OCI-LY3 (cell line): ENCODE measurements around the gene SLC45A3.

Experiments used
- H2AFZ ChIP-seq: fragments of 200-600, 300-600 bp; shearing (Covaris generic); 2 replicates; pipeline ENCODE4 v1.6.0; 2014; ENCODE audit warnings: antibody characterized with exemption, low read depth, low read length
- H3K27ac ChIP-seq: fragments of 200-600, 300-600 bp; sonication (generic); 2 replicates; pipeline ENCODE4 v1.5.1; 2014; ENCODE audit warnings: mild to moderate bottlenecking, low read length, moderate library complexity, mixed read lengths
- H3K27me3 ChIP-seq: fragments of 200-600, 300-600 bp; sonication (generic); 2 replicates; pipeline ENCODE4 v1.6.1; 2014; ENCODE audit warnings: low read depth, low read length, mixed read lengths
- H3K36me3 ChIP-seq: fragments of 200-600, 300-600 bp; sonication (generic); replicated peaks from 2 replicates; pipeline ENCODE3; 2014; ENCODE audit warnings: low read depth, low read length, mixed read lengths
- H3K4me1 ChIP-seq: fragments of 300-600, 200-600 bp; sonication (generic); 2 replicates; pipeline ENCODE4 v1.6.1; 2014; ENCODE audit warnings: low read length, mixed read lengths
- H3K4me2 ChIP-seq: fragments of 200-600, 300-600 bp; sonication (generic); 2 replicates; pipeline ENCODE4 v1.6.1; 2014; ENCODE audit warnings: low read length, mixed read lengths
- H3K4me3 ChIP-seq: fragments of 300-600, 200-600 bp; sonication (generic); 2 replicates; pipeline ENCODE4 v1.5.1; 2014; ENCODE audit warnings: antibody characterized with exemption, mild to moderate bottlenecking, low read length, moderate library complexity
- H3K79me2 ChIP-seq: fragments of 300-600, 200-600 bp; shearing (Covaris generic); 2 replicates; pipeline ENCODE4 v1.6.1; 2014; ENCODE audit warnings: mild to moderate bottlenecking, low read length, mixed read lengths
- H3K9ac ChIP-seq: fragments of 300-600, 200-600 bp; shearing (Covaris generic); 2 replicates; pipeline ENCODE4 v1.6.0; 2014; ENCODE audit warnings: mild to moderate bottlenecking, low read length, moderate library complexity
- H3K9me3 ChIP-seq: fragments of 200-600, 300-600 bp; shearing (Covaris generic); 2 replicates; pipeline ENCODE4 v1.6.1; 2014; ENCODE audit warnings: low read length, mixed read lengths; ENCODE audit not compliant: insufficient read depth
- H4K20me1 ChIP-seq: fragments of 200-600, 300-600 bp; sonication (generic); 2 replicates; pipeline ENCODE4 v1.6.1; 2016; ENCODE audit warnings: low read length, mixed read lengths; ENCODE audit not compliant: insufficient read depth
- CTCF ChIP-seq: fragments of 200-600, 300-600 bp; sonication (generic); IDR thresholded peaks from 2 replicates; pipeline ENCODE4 v1.5.1; 2014; ENCODE audit warnings: antibody characterized with exemption, low read length, low read depth
- EZH2phosphoT487 ChIP-seq: fragments of 200-600 bp; shearing (Covaris generic); IDR thresholded peaks from 2 replicates; pipeline ENCODE4 v1.6.1; 2018; ENCODE audit warnings: antibody characterized with exemption, mixed run types, low read depth

SLC45A3 gene

GRCh38 chr1:205672395-205672889 is 7.9 kb downstream of the SLC45A3 start:
- TF ChIP-seq EZH2phosphoT487 (no peak), CTCF (no peak; the same call in none of the 2 replicates)
- H3K36me3 ChIP-seq, result no peaks in the 10 kb centered on the region
- H3K27me3 ChIP-seq, result no peaks in the 10 kb centered on the region
- no peaks in the 10 kb centered on the region for H3K9me3 ChIP-seq
- no peak overlapping the region for H3K4me3 ChIP-seq
- no peak overlapping the region for H3K9ac ChIP-seq
- H4K20me1 ChIP-seq, result no peaks in the 10 kb centered on the region
- peak overlapping the region; percentile 94 for H3K4me2 ChIP-seq
- no peak overlapping the region for H2AFZ ChIP-seq
- H3K27ac ChIP-seq, result no peak overlapping the region
- peaks cover 38% of the 10 kb centered on the region for H3K79me2 ChIP-seq
- H3K4me1 ChIP-seq, result peaks cover 56% of the 10 kb centered on the region

DNA sequence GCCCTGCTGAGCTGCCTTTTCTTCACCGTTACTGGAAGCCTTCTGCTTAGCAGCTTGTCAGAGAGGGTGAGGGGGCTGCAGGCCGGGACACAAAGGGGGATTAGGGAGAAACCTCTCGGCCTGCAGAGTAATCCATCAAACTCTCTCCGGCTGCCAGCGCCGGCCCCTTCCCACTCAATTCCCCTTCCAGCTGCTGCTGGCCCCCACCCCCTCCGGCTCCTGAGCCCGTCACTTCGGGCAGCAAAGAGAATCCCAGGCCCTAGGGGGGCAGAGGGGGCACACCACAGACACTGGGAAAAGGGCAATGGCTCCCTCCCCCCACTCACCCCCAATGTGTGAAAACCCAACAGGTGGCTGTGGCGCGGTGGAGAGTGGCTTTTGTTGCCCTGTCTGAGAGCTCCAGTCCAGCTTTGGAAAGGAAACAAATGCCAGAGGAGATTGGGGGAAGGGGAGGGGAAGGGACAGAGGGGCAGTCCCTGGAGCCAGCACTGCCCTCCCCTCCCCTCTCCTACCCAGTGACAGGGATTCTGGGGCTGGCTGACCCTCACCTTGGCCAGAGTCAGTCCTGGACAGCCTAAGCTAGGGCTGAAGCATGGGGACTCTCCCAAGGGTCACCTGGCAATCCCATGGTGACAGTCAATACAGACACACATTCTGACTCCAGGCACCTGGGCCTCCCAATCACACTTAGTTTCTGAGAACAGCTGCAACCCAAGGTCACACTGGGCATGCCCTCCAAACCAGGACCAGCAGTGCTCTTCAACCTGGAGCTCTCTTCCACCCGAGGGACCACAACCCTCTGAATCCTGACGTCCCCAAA is 9.5 kb downstream of the SLC45A3 start:
- H4K20me1 ChIP-seq, result no peaks in the 10 kb centered on the region
- no peak overlapping the region for H2AFZ ChIP-seq
- peak overlapping the region; percentile 74 for H3K9ac ChIP-seq
- H3K9me3 ChIP-seq, result no peaks in the 10 kb centered on the region
- peak overlapping the region; percentile 74 for H3K4me3 ChIP-seq
- H3K27me3 ChIP-seq, result no peaks in the 10 kb centered on the region
- H3K79me2 ChIP-seq, result peaks cover 44% of the 10 kb centered on the region
- no peak for TF ChIP-seq EZH2phosphoT487
- no peak for TF ChIP-seq CTCF
- peaks cover 66% of the 10 kb centered on the region for H3K4me1 ChIP-seq
- peak overlapping the region; percentile 87 for H3K27ac ChIP-seq
- no peaks in the 10 kb centered on the region for H3K36me3 ChIP-seq
- H3K4me2 ChIP-seq, result peak overlapping the region; percentile 94

- Histone ChIP-seq H3K4me1 (peaks cover 74% of the 10 kb centered on the region), H3K9ac (peak overlapping the region; percentile 74)
These were observed 10.2 kb downstream of the SLC45A3 start for GRCh38 chr1:205670150-205670446.

More at GRCh38 chr1:205670150-205670446, 10.2 kb downstream of the SLC45A3 start:
- H3K4me2 ChIP-seq, result peak overlapping the region; percentile 94
- peaks cover 48% of the 10 kb centered on the region for H3K79me2 ChIP-seq
- no peak overlapping the region for H2AFZ ChIP-seq
- H3K36me3 ChIP-seq, result no peaks in the 10 kb centered on the region
- H3K4me3 ChIP-seq, result peak overlapping the region; percentile 74
- H3K27ac ChIP-seq, result peak overlapping the region; percentile 87
- TF ChIP-seq CTCF, result no peak
- no peak for TF ChIP-seq EZH2phosphoT487
- H3K27me3 ChIP-seq, result no peaks in the 10 kb centered on the region
- H3K9me3 ChIP-seq, result no peaks in the 10 kb centered on the region
- no peaks in the 10 kb centered on the region for H4K20me1 ChIP-seq
